CD4-positive, alpha-beta T cell (primary cell): ENCODE measurements around the gene HFE. TPM values are rescaled to one million over a fixed set of nuclear protein-coding genes. Genes with fewer than 3 reads are reported as not detected.

Experiments
- ATAC-seq: fragments of 200-7000 bp; cut with Tn5 transposase; one replicate; pipeline ENCODE4 v1.10.0; 2022; ENCODE audit warnings: mild to moderate bottlenecking; ENCODE audit not compliant: poor library complexity
- CTCF ChIA-PET: fragments of 350-600 bp; sonication (Branson Sonifier 250); formaldehyde crosslinking; loops from one replicate; lab custom pipeline; 2021; ENCODE audit warnings: antibody characterized with exemption, inconsistent platforms; lab: Charles Lee
- POLR2A ChIA-PET: fragments of 350-600 bp; sonication (Branson Sonifier 250); formaldehyde crosslinking; loops from one replicate; lab custom pipeline; 2021; ENCODE audit warnings: antibody characterized with exemption, inconsistent platforms; lab: Charles Lee
- DNase-seq, 14 experiments: peaks; one replicate each; pipeline ENCODE4 v3.0.0-alpha.2; 2013 to 2020; ENCODE audit warnings: mixed read lengths in 2 of 14
- H3K27ac ChIP-seq, 2 donors: one replicate each; pipeline versions ENCODE4 v1.5.1 to v1.7.0; 2013; ENCODE audit warnings: low read length in 2 of 2, low read depth in 1 of 2, mild to moderate bottlenecking in 1 of 2
- H3K27me3 ChIP-seq, 2 experiments: 1 replicate in 1 of 2; 2 replicates in 1 of 2; pipeline versions ENCODE4 v1.6.1 to v1.7.0; 2013; ENCODE audit warnings: low read length in 2 of 2, control low read depth in 1 of 2, mild to moderate bottlenecking in 1 of 2, moderate library complexity in 1 of 2; ENCODE audit not compliant: insufficient read depth in 2 of 2, control insufficient read depth in 1 of 2
- H3K36me3 ChIP-seq: one replicate; pipeline ENCODE4 v1.6.1; 2013; ENCODE audit warnings: low read length, control low read depth; ENCODE audit not compliant: insufficient read depth
- H3K4me1 ChIP-seq: one replicate; pipeline ENCODE4 v1.6.1; 2013; ENCODE audit warnings: low read length, control low read depth; ENCODE audit not compliant: insufficient read depth
- H3K4me3 ChIP-seq: one replicate; pipeline ENCODE4 v1.5.1; 2013; ENCODE audit warnings: mild to moderate bottlenecking, low read length, moderate library complexity
- H3K9me3 ChIP-seq, 2 experiments: 1 replicate in 1 of 2; 2 replicates in 1 of 2; pipeline versions ENCODE4 v1.6.1 to v1.7.0; 2013; ENCODE audit warnings: low read length in 2 of 2, mild to moderate bottlenecking in 2 of 2, control low read depth in 1 of 2, moderate library complexity in 1 of 2; ENCODE audit not compliant: control insufficient read depth in 1 of 2, insufficient read depth in 1 of 2
- H3K27ac Mint-ChIP-seq: one replicate; pipeline ENCODE4 v1.8.0; 2020; ENCODE audit warnings: mixed read lengths
- H3K27me3 Mint-ChIP-seq: one replicate; pipeline ENCODE4 v1.8.0; 2021; ENCODE audit warnings: mixed read lengths
- H3K36me3 Mint-ChIP-seq: one replicate; pipeline ENCODE4 v1.8.0; 2021; ENCODE audit warnings: low read depth, mixed read lengths
- H3K4me1 Mint-ChIP-seq: one replicate; pipeline ENCODE4 v1.8.0; 2021; ENCODE audit warnings: low read depth, mixed read lengths
- H3K4me3 Mint-ChIP-seq: one replicate; pipeline ENCODE4 v1.8.0; 2020; ENCODE audit warnings: mild to moderate bottlenecking, mixed read lengths
- H3K9me3 Mint-ChIP-seq: one replicate; pipeline ENCODE4 v1.8.0; 2020; ENCODE audit warnings: mixed read lengths
- intact Hi-C, 2 experiments: fragments of 100-400 bp; cut with DNase I in 1 of 2; cut with micrococcal nuclease in 1 of 2; formaldehyde crosslinking; loops; one replicate each; pipeline versions ENCODE4 v1.15.1 to v1.9.0; 2023 to 2025; cut with DNase I, micrococcal nuclease
- total RNA-seq, 174 experiments: library from RNA in 2 of 174; stranded (reverse) in 2 of 174; gene quantifications; one replicate each; pipeline ENCODE4 v1.2.3 and lab custom pipeline; 2021 to 2026
- TF ChIP-seq, protein P1 (sequence below): fragments of 200-600 bp; IDR thresholded peaks from one replicate; pipeline ENCODE4 v1.8.0; 2022; ENCODE audit warnings: antibody characterized with exemption, mild to moderate bottlenecking

HFE gene
- total RNA-seq, 2 experiments from 2014 or later, result 0.08 to 0.28 TPM

- TF ChIP-seq, protein P1, sequence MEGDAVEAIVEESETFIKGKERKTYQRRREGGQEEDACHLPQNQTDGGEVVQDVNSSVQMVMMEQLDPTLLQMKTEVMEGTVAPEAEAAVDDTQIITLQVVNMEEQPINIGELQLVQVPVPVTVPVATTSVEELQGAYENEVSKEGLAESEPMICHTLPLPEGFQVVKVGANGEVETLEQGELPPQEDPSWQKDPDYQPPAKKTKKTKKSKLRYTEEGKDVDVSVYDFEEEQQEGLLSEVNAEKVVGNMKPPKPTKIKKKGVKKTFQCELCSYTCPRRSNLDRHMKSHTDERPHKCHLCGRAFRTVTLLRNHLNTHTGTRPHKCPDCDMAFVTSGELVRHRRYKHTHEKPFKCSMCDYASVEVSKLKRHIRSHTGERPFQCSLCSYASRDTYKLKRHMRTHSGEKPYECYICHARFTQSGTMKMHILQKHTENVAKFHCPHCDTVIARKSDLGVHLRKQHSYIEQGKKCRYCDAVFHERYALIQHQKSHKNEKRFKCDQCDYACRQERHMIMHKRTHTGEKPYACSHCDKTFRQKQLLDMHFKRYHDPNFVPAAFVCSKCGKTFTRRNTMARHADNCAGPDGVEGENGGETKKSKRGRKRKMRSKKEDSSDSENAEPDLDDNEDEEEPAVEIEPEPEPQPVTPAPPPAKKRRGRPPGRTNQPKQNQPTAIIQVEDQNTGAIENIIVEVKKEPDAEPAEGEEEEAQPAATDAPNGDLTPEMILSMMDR, result no peak
- H3K27ac ChIP-seq, result no peak overlapping the region
- POLR2A ChIA-PET, result interaction anchor here (0.7 to 4.5 kb wide), 3 partner anchors 9 to 103 kb away, joined by 4 to 30 read pairs (median 18); a partner anchor contains a TSS
Measured at GRCh38 chr6:26113570-26113969, 26.3 kb downstream of the HFE start.

GRCh38 chr6:26115226-26115625 lies 28.0 kb downstream of the HFE start:
- Mint-ChIP-seq H3K36me3 (no peaks in the 10 kb centered on the region), H3K27me3 (no peaks in the 10 kb centered on the region), H3K4me1 (peaks cover 8% of the 10 kb centered on the region), H3K27ac (no peak overlapping the region), H3K9me3 (no peaks in the 10 kb centered on the region), H3K4me3 (no peak overlapping the region)
- Histone ChIP-seq H3K27me3 (no peaks in the 10 kb centered on the region), H3K4me1 (no peaks in the 10 kb centered on the region), H3K36me3 (no peaks in the 10 kb centered on the region), H3K4me3 (no peak overlapping the region), H3K9me3 (no peaks in the 10 kb centered on the region), H3K27ac (no peak overlapping the region)
- TF ChIP-seq, protein P1, result no peak
- no peak for DNase-seq
- ChIA-PET POLR2A (interaction anchor here (0.6 to 4.5 kb wide), 4 partner anchors 9 to 41 kb away, joined by 4 to 30 read pairs (median 12); a partner anchor contains a TSS), CTCF (no interaction called here)
- intact Hi-C loops, result no loop called here
- ATAC-seq, result no peak

More at GRCh38 chr6:26113570-26113969, 26.3 kb downstream of the HFE start:
- Mint-ChIP-seq H3K27me3 (no peaks in the 10 kb centered on the region), H3K4me3 (no peak overlapping the region), H3K4me1 (peaks cover 8% of the 10 kb centered on the region), H3K27ac (no peak overlapping the region), H3K36me3 (no peaks in the 10 kb centered on the region), H3K9me3 (no peaks in the 10 kb centered on the region)
- intact Hi-C loops, result no loop called here
- no peak overlapping the region for H3K4me3 ChIP-seq
- DNase-seq, result no peak
- no peaks in the 10 kb centered on the region for H3K9me3 ChIP-seq
- no peaks in the 10 kb centered on the region for H3K27me3 ChIP-seq
- H3K4me1 ChIP-seq, result no peaks in the 10 kb centered on the region
- CTCF ChIA-PET, result interaction anchor here (0.6 to 1.2 kb wide), 2 partner anchors 10 to 29 kb away, joined by 3 read pairs; a partner anchor contains a TSS
- H3K36me3 ChIP-seq, result no peaks in the 10 kb centered on the region
- ATAC-seq, result no peak

DNA sequence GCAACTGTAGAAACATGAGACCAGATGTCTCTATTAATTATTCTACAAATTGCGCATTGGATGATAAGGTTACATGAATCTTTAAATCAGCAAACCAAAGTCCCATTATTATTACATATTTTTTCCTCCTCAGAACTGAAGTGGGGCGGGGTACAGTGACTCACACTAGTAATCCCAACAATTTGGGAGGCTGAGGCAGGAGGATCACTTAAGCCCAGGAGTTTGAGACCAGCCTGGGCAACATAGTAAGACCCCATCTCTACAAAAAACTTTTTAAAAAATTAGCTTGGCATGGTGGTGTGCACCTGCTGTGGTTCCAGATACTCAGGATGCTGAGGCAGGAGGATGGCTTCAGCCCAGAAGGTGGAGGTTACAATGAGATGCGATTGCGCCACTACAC lies 29.0 kb downstream of the HFE start:
- no peaks in the 10 kb centered on the region for H3K36me3 ChIP-seq
- ChIA-PET POLR2A (interaction anchor here (1.0 to 4.5 kb wide), 3 partner anchors 8 to 43 kb away, joined by 4 to 30 read pairs (median 5); a partner anchor contains a TSS), CTCF (no interaction called here)
- H3K9me3 ChIP-seq, result no peaks in the 10 kb centered on the region
- no peak overlapping the region for H3K4me3 ChIP-seq
- peaks cover 11% of the 10 kb centered on the region for H3K4me1 Mint-ChIP-seq
- TF ChIP-seq, protein P1, result no peak
- H3K9me3 Mint-ChIP-seq, result no peaks in the 10 kb centered on the region
- no peaks in the 10 kb centered on the region for H3K27me3 ChIP-seq
- H3K27me3 Mint-ChIP-seq, result no peaks in the 10 kb centered on the region
- ATAC-seq, result no peak
- H3K4me1 ChIP-seq, result no peaks in the 10 kb centered on the region
- no peak for DNase-seq
- intact Hi-C loops, result no loop called here
- no peak overlapping the region for H3K4me3 Mint-ChIP-seq
- no peak overlapping the region for H3K27ac Mint-ChIP-seq
- no peaks in the 10 kb centered on the region for H3K36me3 Mint-ChIP-seq
- H3K27ac ChIP-seq, result no peak overlapping the region
